ENCODE data around the gene SLITRK5. TPM values are rescaled to one million over a fixed set of nuclear protein-coding genes. Genes with fewer than 3 reads are reported as not detected.

The SLITRK5 gene, protein sequence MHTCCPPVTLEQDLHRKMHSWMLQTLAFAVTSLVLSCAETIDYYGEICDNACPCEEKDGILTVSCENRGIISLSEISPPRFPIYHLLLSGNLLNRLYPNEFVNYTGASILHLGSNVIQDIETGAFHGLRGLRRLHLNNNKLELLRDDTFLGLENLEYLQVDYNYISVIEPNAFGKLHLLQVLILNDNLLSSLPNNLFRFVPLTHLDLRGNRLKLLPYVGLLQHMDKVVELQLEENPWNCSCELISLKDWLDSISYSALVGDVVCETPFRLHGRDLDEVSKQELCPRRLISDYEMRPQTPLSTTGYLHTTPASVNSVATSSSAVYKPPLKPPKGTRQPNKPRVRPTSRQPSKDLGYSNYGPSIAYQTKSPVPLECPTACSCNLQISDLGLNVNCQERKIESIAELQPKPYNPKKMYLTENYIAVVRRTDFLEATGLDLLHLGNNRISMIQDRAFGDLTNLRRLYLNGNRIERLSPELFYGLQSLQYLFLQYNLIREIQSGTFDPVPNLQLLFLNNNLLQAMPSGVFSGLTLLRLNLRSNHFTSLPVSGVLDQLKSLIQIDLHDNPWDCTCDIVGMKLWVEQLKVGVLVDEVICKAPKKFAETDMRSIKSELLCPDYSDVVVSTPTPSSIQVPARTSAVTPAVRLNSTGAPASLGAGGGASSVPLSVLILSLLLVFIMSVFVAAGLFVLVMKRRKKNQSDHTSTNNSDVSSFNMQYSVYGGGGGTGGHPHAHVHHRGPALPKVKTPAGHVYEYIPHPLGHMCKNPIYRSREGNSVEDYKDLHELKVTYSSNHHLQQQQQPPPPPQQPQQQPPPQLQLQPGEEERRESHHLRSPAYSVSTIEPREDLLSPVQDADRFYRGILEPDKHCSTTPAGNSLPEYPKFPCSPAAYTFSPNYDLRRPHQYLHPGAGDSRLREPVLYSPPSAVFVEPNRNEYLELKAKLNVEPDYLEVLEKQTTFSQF
- total RNA-seq, result under 0.01 TPM in 1 of 2 replicates, not detected in the other

DNA sequence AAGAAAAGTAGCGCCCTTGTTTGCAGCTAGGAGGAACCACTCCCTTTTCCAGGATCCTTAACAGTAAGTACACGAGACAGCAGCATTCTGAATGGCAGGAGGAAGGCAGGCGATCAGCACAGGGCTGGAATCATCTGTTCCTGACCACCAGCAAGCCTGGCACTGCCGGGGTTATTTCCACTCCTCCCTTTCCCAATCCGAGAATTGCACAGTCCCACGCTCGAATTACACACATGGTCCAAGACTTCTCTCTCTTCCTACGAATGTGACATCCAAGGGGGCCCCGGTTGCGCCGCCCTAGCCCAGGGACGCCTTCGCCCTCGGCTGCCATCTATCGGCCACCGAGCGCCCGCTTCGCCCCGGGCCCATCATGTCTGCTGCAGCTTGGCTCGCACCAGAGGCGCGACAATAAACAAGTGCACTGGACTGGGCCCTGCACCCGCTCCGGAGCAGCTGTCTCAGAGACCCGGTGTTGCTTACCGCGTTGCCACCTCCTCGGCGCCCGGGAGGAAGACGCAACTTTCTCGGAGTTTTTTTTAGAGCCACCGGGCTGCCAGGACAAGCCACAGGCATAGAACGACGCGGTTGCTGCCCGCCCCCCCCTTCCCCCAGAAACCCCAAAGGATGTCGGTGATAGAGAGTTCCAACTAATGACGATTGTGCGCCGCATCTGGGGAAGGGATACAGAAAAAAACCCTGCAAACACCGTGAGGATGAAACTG is at the start of gene SLITRK5:
Gene SLITRK5, plus strand, starts transcription at position 341 of the 722 bp plus-strand sequence. CDS start 4,018 bp downstream, outside the sequence.

